ENCODE results near the gene ALPP. TPM values are rescaled to one million over a fixed set of nuclear protein-coding genes. Genes with fewer than 3 reads are reported as not detected.
"Not testable (repeated sequence)": the region's sequence is repeated elsewhere in the genome, so short reads cannot be mapped to it uniquely, and the experiment has no call there.

Gene ALPP
- polyA plus RNA-seq (2013, experiment 1 of 2), result not detected
- polyA plus RNA-seq (2013, experiment 2 of 2), result 0.13 TPM

DNA sequence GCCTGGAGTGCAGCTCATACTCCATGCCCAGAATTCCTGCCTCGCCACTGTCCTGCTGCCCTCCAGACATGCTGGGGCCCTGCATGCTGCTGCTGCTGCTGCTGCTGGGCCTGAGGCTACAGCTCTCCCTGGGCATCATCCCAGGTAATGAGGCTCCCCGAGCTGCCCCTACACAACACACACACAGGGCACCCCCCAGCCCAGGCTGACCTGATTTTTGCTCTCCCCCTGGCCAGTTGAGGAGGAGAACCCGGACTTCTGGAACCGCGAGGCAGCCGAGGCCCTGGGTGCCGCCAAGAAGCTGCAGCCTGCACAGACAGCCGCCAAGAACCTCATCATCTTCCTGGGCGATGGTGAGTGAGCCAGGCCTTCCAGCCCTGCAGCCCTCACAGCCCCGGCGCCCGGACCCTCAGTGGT is at the start of gene ALPP:
Gene ALPP (plus strand): TSS at position 17 of the 417 bp plus-strand sequence. CDS start 52 bp downstream, at position 69.
- not testable (repeated sequence) for H3K27ac ChIP-seq (ENCODE audit: low read depth, low read length); H3K9me3 ChIP-seq (ENCODE audit: insufficient read depth, low read depth, low read length); H3K4me1 ChIP-seq (ENCODE audit: insufficient read depth, low read length); H3K36me3 ChIP-seq (ENCODE audit: insufficient read depth, low read length); H3K9ac ChIP-seq (ENCODE audit: low read depth, low read length); H3K4me3 ChIP-seq (ENCODE audit: low read length)
- peaks cover 15% of the 10 kb centered on the region for H3K27me3 ChIP-seq (ENCODE audit: insufficient read depth, low read length)
- 93% methylated on average over 12 of the region's 12 CpGs for WGBS

DNA sequence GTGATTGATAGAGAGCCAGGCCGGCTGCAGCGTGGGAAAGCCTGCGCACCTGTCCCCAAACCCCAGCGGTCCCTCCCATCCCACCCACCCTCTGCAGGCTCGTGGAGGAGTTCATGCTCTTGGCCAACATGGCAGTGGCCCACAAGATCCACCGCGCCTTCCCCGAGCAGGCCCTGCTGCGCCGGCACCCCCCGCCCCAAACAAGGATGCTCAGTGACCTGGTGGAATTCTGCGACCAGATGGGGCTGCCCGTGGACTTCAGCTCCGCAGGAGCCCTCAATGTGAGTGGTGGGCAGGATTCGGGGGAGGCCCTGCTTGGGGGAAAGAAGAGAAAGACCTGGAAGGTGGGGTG is 48.9 kb upstream of the ALPP start:
- Histone ChIP-seq H3K4me3 (ENCODE audit: low read length) (no peak overlapping the region), H3K36me3 (ENCODE audit: insufficient read depth, low read length) (no peaks in the 10 kb centered on the region), H3K27ac (ENCODE audit: low read depth, low read length) (no peak overlapping the region), H3K9me3 (ENCODE audit: insufficient read depth, low read depth, low read length) (no peaks in the 10 kb centered on the region), H3K27me3 (ENCODE audit: insufficient read depth, low read length) (no peaks in the 10 kb centered on the region), H3K9ac (ENCODE audit: low read depth, low read length) (peak overlapping the region; percentile 36; the same call in 1 of the 2 replicates), H3K4me1 (ENCODE audit: insufficient read depth, low read length) (no peaks in the 10 kb centered on the region)
- 89% methylated on average over 15 of the region's 15 CpGs for WGBS

DNA sequence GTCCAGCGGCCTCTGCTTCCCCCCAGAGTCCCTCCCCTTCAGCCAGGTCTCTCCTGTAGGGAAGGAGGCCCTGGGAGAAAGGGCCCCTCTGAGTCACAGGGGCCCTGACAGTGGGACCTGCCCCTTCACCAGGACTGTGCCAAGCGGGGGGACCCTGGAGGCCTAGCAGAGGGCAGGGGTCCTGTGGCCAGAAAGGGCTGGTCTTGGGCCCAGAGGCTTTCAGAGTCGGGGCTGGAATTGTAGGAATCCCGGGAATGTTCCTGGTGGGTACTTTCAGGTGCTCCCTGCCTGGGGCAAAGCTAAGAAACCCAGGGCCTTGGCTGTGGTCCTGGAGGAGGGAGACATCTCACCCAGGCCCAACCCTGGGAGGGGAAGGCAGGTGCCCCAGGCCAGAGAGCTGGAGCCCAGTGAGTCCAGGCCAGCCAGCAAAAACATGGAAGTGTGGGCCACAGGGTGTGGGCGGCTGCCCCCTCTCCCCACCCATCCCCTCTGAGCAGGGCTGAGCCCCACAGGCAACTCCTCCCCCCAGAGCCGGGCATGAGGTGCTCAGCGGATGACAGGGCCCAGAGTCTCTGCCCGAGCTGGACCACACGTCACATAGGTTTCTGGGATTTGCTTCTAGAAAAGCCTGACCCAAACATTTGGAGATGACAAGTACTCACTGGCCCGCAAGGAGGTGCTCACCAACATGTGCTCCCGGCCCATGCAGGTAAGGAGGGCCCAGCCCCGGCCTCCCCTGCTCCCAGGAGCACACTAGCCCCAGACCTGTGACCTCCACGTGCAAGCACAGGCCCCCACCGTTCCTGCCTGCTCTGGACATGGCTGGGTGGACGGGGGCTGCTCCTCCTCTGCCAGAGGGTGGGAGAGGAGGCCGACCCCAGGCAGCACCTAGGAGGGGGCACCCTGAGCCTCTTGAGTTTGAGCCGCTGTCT is 48.2 kb upstream of the ALPP start:
- WGBS, result 84% methylated on average over 12 of the region's 17 CpGs
- H3K27ac ChIP-seq (ENCODE audit: low read depth, low read length), result no peak overlapping the region

DNA sequence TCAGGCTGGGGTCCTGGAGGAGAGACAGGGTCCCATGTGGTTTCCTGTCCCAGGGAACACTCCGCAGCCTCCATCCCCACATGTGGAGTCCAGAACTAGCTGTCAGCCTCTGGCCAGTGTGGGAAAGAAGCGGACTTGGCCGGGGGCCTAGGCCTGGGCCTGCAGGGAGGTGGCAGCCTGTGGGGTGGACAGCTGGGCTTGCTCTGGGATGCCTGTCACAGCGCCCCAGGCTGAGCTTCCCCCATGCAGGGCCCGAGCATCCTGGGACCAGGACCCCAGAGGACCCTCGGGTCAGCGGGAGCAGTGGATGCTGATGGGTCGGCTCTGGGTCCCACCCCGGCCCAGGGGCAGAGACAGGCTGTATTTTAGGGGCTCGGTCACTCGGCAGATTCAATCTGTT is 47.5 kb upstream of the ALPP start:
- not testable (repeated sequence) for H3K27me3 ChIP-seq (ENCODE audit: insufficient read depth, low read length); H3K4me1 ChIP-seq (ENCODE audit: insufficient read depth, low read length); H3K27ac ChIP-seq (ENCODE audit: low read depth, low read length); H3K4me3 ChIP-seq (ENCODE audit: low read length); H3K9ac ChIP-seq (ENCODE audit: low read depth, low read length); H3K9me3 ChIP-seq (ENCODE audit: insufficient read depth, low read depth, low read length); H3K36me3 ChIP-seq (ENCODE audit: insufficient read depth, low read length)
- WGBS, result 97% methylated on average over 11 of the region's 11 CpGs

More for the DNA sequence above, 48.2 kb upstream of the ALPP start:
- H3K4me3 ChIP-seq (ENCODE audit: low read length), result no peak overlapping the region
- no peaks in the 10 kb centered on the region for H3K27me3 ChIP-seq (ENCODE audit: insufficient read depth, low read length)
- H3K36me3 ChIP-seq (ENCODE audit: insufficient read depth, low read length), result no peaks in the 10 kb centered on the region
- H3K4me1 ChIP-seq (ENCODE audit: insufficient read depth, low read length), result no peaks in the 10 kb centered on the region
- H3K9me3 ChIP-seq (ENCODE audit: insufficient read depth, low read depth, low read length), result no peaks in the 10 kb centered on the region
- peak overlapping the region; percentile 36; the same call in 1 of the 2 replicates for H3K9ac ChIP-seq (ENCODE audit: low read depth, low read length)

DNA sequence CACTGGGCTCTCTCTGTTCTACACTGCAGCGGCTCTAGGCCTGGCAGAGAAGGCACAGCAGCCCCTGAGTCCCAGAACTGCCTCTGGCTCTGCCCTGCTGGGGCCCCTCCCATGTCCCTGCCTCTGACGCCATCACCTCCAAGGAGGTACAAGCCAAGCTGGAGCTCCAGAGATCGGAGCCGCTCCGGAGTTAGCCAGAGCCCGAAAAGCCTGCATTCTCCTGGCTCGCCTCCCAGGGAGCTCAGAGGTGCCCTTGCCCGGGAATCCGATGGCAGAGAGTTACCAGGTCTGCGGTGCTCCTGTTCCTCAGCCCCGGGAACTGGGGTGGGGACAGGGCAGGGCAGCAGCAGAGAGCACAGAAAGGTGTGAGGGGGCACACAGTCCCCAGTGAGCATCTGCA is 46.9 kb upstream of the ALPP start:
- not testable (repeated sequence) for H3K36me3 ChIP-seq (ENCODE audit: insufficient read depth, low read length); H3K4me3 ChIP-seq (ENCODE audit: low read length); H3K9me3 ChIP-seq (ENCODE audit: insufficient read depth, low read depth, low read length); H3K4me1 ChIP-seq (ENCODE audit: insufficient read depth, low read length); H3K27me3 ChIP-seq (ENCODE audit: insufficient read depth, low read length); H3K9ac ChIP-seq (ENCODE audit: low read depth, low read length); H3K27ac ChIP-seq (ENCODE audit: low read depth, low read length)
- WGBS, result 94% methylated on average over 10 of the region's 11 CpGs

DNA sequence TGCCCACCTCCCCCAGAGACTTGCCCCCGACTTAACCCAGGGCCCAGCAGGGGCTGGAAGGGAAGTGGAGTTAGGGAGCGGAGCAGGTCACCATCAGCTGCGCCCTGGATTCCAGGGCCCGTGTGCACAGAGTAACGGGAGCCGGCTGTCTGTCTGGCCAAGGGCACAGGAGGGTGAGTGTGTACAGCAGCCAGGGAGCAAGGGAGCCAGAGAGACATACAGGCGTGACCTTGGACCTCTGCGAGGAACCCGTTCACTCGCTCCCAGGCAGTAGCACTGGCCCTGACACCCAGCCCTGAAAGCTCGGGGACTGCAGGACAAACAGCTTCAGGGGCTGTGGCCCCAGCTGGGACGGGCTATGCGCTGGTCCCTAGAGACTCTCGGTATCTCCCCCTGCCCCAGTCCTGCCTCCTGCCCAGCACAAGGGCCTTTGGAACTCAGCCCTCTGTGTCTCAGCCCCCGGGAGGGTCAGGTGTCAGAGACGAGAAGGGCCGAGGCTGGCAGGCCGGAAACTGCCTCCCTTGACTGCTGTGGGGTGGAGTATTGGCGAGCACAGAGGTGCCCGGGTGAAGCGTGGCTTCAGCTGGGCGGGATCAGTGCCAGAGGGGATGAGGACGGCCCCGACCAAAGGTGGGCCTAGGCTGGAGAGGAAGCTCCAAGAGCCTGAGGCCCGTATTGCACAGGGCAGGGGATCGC is 46.2 kb upstream of the ALPP start:
- H3K4me1 ChIP-seq (ENCODE audit: insufficient read depth, low read length); H3K27me3 ChIP-seq (ENCODE audit: insufficient read depth, low read length); H3K36me3 ChIP-seq (ENCODE audit: insufficient read depth, low read length); H3K9me3 ChIP-seq (ENCODE audit: insufficient read depth, low read depth, low read length); H3K4me3 ChIP-seq (ENCODE audit: low read length); H3K9ac ChIP-seq (ENCODE audit: low read depth, low read length); H3K27ac ChIP-seq (ENCODE audit: low read depth, low read length): not testable (repeated sequence)
- WGBS, result 90% methylated on average over 18 of the region's 26 CpGs

DNA sequence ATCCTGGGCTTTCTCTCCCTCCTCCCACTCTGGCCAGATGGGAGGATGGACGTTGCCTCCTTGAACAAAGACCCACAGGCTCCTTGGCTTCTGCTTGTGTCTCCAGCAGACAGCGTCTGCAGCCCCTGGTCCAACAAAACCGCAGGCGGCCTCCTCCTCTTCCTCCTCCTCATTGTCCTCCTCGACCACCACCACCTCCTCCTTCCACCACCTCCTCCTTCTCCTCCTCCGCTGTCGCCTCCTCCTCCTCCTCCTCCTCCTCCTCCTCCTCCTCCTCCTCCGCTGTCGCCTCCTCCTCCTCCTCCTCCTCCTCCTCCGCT is 45.7 kb upstream of the ALPP start:
- Histone ChIP-seq H3K9ac (ENCODE audit: low read depth, low read length) (no peak overlapping the region), H3K36me3 (ENCODE audit: insufficient read depth, low read length) (no peaks in the 10 kb centered on the region), H3K4me3 (ENCODE audit: low read length) (no peak overlapping the region), H3K9me3 (ENCODE audit: insufficient read depth, low read depth, low read length) (no peaks in the 10 kb centered on the region), H3K27me3 (ENCODE audit: insufficient read depth, low read length) (no peaks in the 10 kb centered on the region), H3K27ac (ENCODE audit: low read depth, low read length) (no peak overlapping the region), H3K4me1 (ENCODE audit: insufficient read depth, low read length) (no peaks in the 10 kb centered on the region)
- WGBS, result 74% methylated on average over 5 of the region's 10 CpGs

DNA sequence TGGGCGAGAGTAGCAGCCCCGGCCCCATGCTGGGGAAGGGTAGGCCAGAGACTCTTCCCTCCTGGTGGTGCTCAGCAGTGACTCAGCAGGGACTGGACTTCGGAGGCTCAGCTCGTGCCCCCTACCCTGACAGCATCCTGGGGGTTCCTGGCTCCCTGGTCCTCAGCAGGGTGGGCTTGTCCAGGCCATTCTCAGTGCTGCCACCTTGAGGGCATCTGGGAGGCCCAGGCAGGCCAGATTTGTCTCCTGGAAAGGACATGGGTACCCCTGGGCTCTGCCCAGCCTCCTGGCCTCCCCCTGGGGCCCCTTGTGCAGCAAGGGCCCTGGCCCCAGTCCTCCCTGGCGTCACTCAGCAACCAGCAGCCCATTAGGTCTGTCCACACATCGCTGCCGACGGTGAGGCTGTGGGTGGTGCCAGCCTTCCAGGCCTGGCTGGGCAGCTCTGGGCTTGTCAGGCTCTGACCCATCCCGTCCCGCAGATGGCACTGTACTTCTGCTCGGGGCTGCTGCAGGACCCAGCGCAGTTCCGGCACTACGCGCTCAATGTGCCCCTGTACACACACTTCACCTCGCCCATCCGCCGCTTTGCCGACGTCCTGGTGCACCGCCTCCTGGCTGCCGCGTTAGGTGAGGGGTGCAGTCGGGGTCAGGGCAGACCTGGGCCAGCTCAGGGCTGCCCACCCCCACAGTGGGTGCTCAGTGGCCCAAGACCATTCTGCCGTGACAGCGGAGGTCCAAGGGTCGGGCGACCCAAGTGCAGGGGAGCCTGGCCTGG is 45.0 kb upstream of the ALPP start:
- Histone ChIP-seq H3K4me3 (ENCODE audit: low read length) (no peak overlapping the region), H3K9ac (ENCODE audit: low read depth, low read length) (no peak overlapping the region), H3K27me3 (ENCODE audit: insufficient read depth, low read length) (no peaks in the 10 kb centered on the region), H3K36me3 (ENCODE audit: insufficient read depth, low read length) (no peaks in the 10 kb centered on the region), H3K27ac (ENCODE audit: low read depth, low read length) (no peak overlapping the region), H3K9me3 (ENCODE audit: insufficient read depth, low read depth, low read length) (no peaks in the 10 kb centered on the region), H3K4me1 (ENCODE audit: insufficient read depth, low read length) (no peaks in the 10 kb centered on the region)
- 92% methylated on average over 28 of the region's 28 CpGs for WGBS

DNA sequence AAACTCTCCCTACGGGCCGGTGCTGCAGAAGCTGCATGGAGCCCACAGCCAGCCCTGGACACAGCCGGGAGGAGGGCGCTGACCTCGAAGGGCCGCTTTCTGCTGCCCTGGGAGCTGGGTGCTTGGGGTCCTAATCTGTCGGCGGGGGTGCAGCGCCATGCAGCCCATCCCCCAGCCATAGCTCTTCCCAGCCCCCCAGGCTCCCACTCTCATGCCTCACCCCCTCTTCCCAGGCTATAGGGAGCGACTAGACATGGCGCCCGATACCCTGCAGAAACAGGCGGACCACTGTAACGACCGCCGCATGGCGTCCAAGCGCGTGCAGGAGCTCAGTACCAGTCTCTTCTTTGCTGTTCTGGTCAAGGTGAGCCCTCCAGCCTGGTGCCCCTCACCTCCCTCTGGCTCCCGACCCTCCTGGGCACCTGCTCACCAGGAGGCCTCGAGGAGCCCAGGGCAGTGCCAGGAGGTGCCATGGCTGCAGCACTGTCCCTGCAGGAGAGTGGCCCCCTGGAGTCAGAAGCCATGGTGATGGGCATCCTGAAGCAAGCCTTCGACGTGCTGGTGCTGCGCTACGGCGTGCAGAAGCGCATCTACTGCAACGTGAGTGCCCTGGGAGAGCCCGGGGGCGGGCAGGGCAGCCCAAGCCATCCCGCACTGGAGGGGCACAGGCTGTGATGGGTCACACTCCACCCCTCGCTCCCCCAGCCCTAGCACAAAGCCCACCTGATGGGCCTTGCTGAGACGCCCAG is 44.2 kb upstream of the ALPP start:
- H3K36me3 ChIP-seq (ENCODE audit: insufficient read depth, low read length); H3K4me1 ChIP-seq (ENCODE audit: insufficient read depth, low read length); H3K27ac ChIP-seq (ENCODE audit: low read depth, low read length); H3K27me3 ChIP-seq (ENCODE audit: insufficient read depth, low read length); H3K4me3 ChIP-seq (ENCODE audit: low read length); H3K9me3 ChIP-seq (ENCODE audit: insufficient read depth, low read depth, low read length); H3K9ac ChIP-seq (ENCODE audit: low read depth, low read length): not testable (repeated sequence)
- WGBS, result 96% methylated on average over 26 of the region's 33 CpGs

DNA sequence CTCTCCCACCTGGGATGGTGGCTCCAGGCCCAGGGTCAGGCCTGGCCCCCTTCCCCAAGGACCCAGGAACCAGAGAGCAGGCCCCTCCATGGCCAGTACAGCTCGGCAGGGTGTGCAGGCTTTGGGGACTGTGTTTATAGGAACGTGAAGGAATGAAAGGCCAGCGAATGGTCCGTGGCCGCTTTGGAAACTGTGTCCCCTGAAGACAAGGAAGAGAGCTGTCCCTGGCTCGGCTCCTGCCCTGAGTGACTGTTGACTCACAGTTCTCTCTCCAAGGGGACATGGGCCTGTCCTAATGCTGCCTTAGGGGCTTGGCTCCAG is 43.7 kb upstream of the ALPP start:
- WGBS, result 87% methylated on average over 5 of the region's 6 CpGs
- H3K36me3 ChIP-seq (ENCODE audit: insufficient read depth, low read length); H3K27me3 ChIP-seq (ENCODE audit: insufficient read depth, low read length); H3K9me3 ChIP-seq (ENCODE audit: insufficient read depth, low read depth, low read length); H3K4me1 ChIP-seq (ENCODE audit: insufficient read depth, low read length); H3K27ac ChIP-seq (ENCODE audit: low read depth, low read length); H3K9ac ChIP-seq (ENCODE audit: low read depth, low read length); H3K4me3 ChIP-seq (ENCODE audit: low read length): not testable (repeated sequence)

Data from HUES64 (cell line).